Gastroesophageal sphincter (tissue), 4 donors: Measurements from ENCODE around the gene RECQL5. TPM values are rescaled to one million over a fixed set of nuclear protein-coding genes. Genes with fewer than 3 reads are reported as not detected.

ENCODE experiments used
- ATAC-seq: fragments of 150-250 bp; one replicate; pipeline ENCODE4 v1.9.1; 2016; ENCODE audit warnings: mild to moderate bottlenecking, moderate library complexity
- H3K27ac ChIP-seq, 4 donors: fragments of 200-600 bp; sonication (generic) in 3 of 4; 1 replicate in 3 of 4; 2 replicates in 1 of 4; pipeline ENCODE4 v1.5.1; 2016 to 2019
- H3K27me3 ChIP-seq: fragments of 200-600 bp; sonication (generic); one replicate; pipeline ENCODE4 v1.5.1; 2019
- H3K36me3 ChIP-seq, 2 donors: fragments of 200-600 bp; sonication (generic); one replicate each; pipeline ENCODE4 v1.5.1; 2019; ENCODE audit warnings: control low read depth in 1 of 2
- H3K4me1 ChIP-seq, 3 donors: fragments of 200-600 bp; sonication (generic); 1 replicate in 2 of 3; 2 replicates in 1 of 3; pipeline ENCODE4 v1.5.1; 2016 to 2019; ENCODE audit warnings: control low read depth in 2 of 3
- H3K4me3 ChIP-seq, 2 donors: fragments of 200-600 bp; sonication (generic); one replicate each; pipeline ENCODE4 v1.5.1; 2019; ENCODE audit warnings: mild to moderate bottlenecking in 1 of 2, moderate library complexity in 1 of 2
- H3K9me3 ChIP-seq, 3 donors: fragments of 200-600 bp; sonication (generic); one replicate each; pipeline ENCODE4 v1.5.1; 2017 to 2019; ENCODE audit warnings: control low read depth in 2 of 3
- EP300 ChIP-seq: sonication (generic); formaldehyde crosslinking; IDR thresholded peaks from one replicate; pipeline ENCODE4 v1.6.1; 2017; ENCODE audit warnings: antibody characterized with exemption, mild to moderate bottlenecking
- POLR2A ChIP-seq, 2 donors: fragments of 450-650 bp; IDR thresholded peaks; one replicate each; pipeline ENCODE4 v1.6.1; 2017; ENCODE audit warnings: antibody characterized with exemption in 2 of 2, mild to moderate bottlenecking in 2 of 2, moderate library complexity in 1 of 2
- POLR2AphosphoS5 ChIP-seq: sonication (generic); formaldehyde crosslinking; IDR thresholded peaks from one replicate; pipeline ENCODE4 v1.6.1; 2017; ENCODE audit warnings: antibody characterized with exemption
- WGBS, 2 donors: methylation state at CpG; one replicate each; pipeline ENCODE4 v1.1.5; 2018; ENCODE audit warnings: low coverage in 1 of 2; 5-methylcytosine and 5-hydroxymethylcytosine counted together
- total RNA-seq, 4 donors: library from RNA; depleted of rRNA; stranded (reverse); fragments of >200 nt; gene quantifications; one replicate each; pipeline ENCODE4 v1.1.0, GENCODE V29; 2016
- TF ChIP-seq, protein P1 (sequence below), 4 experiments: fragments of 200-600 bp in 2 of 4; fragments of 450-650 bp in 2 of 4; sonication (generic) in 1 of 4; IDR thresholded peaks; one replicate each; pipeline ENCODE4 v1.5.1; 2017 to 2019; ENCODE audit warnings: antibody characterized with exemption in 4 of 4, mild to moderate bottlenecking in 2 of 4, moderate library complexity in 2 of 4

Gene RECQL5
- total RNA-seq, 4 donors from 2014 or later: 6.4 to 15.1 (median 13.6) TPM

DNA sequence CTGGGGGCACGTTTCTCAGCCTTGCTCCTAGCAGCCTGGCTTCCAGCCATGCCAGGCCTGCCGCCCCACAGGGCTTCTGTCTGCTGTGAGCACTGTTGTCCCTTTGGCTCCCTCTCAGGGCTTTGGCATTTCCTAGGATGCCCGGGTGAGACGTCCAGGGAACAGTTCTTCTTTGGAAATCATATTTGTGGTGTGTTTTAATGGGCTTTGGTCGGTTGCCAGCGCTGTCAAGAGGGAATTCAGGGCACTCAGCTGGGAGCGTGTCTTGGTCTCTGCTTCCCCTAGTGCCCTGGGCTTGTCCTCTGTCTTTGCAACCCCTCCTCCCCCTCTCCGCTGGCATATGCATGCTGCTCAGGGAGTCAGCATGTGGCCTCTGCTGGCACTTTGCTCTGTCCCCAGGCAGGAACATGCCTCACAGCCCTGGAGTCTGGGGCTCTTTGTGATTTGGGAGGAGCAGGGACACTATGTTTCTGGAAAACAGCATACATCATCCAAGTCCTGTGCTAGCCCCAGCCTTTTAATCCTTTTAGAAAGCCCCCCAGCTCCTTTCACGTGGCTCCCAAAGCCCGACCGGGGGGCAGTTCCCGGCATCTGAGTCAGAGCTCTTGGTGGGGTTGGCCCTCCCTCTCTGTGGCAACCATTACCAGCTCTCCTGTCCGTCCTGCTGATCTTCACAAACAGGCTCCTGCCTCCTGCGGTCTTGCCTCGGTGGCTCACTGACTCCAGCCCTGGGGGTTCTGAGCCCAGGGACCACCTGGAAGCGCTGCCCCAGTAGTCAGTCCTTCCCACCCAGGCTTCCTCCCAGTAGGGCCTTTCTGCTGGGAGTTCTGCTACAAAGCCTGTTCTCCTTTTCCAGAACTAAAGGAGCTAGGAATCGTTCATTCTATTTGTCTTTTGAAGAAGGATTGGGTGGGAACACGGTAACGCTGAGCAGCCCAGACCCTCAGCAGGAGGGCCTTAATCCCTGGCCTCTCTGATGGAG is 26.8 kb upstream of the RECQL5 start:
- H3K27me3 ChIP-seq: no peaks in the 10 kb centered on the region
- peak; percentile 85 for TF ChIP-seq POLR2AphosphoS5
- TF ChIP-seq, protein P1, sequence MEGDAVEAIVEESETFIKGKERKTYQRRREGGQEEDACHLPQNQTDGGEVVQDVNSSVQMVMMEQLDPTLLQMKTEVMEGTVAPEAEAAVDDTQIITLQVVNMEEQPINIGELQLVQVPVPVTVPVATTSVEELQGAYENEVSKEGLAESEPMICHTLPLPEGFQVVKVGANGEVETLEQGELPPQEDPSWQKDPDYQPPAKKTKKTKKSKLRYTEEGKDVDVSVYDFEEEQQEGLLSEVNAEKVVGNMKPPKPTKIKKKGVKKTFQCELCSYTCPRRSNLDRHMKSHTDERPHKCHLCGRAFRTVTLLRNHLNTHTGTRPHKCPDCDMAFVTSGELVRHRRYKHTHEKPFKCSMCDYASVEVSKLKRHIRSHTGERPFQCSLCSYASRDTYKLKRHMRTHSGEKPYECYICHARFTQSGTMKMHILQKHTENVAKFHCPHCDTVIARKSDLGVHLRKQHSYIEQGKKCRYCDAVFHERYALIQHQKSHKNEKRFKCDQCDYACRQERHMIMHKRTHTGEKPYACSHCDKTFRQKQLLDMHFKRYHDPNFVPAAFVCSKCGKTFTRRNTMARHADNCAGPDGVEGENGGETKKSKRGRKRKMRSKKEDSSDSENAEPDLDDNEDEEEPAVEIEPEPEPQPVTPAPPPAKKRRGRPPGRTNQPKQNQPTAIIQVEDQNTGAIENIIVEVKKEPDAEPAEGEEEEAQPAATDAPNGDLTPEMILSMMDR (IDR thresholded peaks at IDR 0.05): peak in 3 of 4 experiments; percentile 5 to 31 (median 6)
- TF ChIP-seq EP300: peak; percentile 26
- TF ChIP-seq POLR2A (IDR thresholded peaks at IDR 0.05): no peak
- H3K27ac ChIP-seq: peak overlapping the region; percentile 72 to 86 (median 85)
- no peaks in the 10 kb centered on the region for H3K9me3 ChIP-seq
- WGBS, 2 donors: 32 to 40% methylated on average over 4 to 11 of the region's 19 CpGs
- H3K36me3 ChIP-seq: peaks cover 0 to 63% of the 10 kb centered on the region in 2 donors
- H3K4me3 ChIP-seq: no peak overlapping the region
- ATAC-seq: peak; percentile 91
- H3K4me1 ChIP-seq: peaks cover 0 to 78% (median 24%) of the 10 kb centered on the region in 3 donors

DNA sequence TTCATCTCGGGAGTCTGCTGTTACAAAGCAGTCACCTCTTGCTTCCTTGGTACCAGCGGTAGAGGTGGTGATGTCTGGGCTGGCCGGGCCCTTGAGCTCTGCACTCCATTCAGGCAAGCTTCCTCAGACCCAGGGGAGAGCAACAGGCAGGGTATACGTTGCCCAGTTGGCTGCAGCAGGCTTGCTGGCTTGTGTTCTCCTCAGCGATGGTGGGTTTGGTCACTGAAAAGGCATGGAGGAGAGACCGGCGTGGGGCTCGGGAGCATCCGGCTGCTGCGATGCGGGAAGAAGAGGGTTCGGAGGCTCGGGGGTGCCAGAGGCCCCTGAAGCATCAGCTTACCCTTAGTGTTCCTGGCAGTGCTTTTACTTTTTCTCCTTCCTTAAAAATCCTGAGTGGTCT is 26.0 kb upstream of the RECQL5 start:
- Histone ChIP-seq H3K4me3 (no peak overlapping the region), H3K9me3 (no peaks in the 10 kb centered on the region), H3K4me1 (peaks cover 0 to 83% (median 24%) of the 10 kb centered on the region in 3 donors), H3K27me3 (no peaks in the 10 kb centered on the region), H3K36me3 (peaks cover 0 to 59% of the 10 kb centered on the region in 2 donors), H3K27ac (peak overlapping the region; percentile 8 to 86 (median 85))
- TF ChIP-seq POLR2AphosphoS5 (no peak), POLR2A (IDR thresholded peaks at IDR 0.05) (no peak), EP300 (no peak)
- TF ChIP-seq, protein P1 (IDR thresholded peaks at IDR 0.05): no peak
- 20 to 83% methylated on average over 1 to 6 of the region's 13 CpGs for WGBS, 2 donors
- no peak for ATAC-seq

DNA sequence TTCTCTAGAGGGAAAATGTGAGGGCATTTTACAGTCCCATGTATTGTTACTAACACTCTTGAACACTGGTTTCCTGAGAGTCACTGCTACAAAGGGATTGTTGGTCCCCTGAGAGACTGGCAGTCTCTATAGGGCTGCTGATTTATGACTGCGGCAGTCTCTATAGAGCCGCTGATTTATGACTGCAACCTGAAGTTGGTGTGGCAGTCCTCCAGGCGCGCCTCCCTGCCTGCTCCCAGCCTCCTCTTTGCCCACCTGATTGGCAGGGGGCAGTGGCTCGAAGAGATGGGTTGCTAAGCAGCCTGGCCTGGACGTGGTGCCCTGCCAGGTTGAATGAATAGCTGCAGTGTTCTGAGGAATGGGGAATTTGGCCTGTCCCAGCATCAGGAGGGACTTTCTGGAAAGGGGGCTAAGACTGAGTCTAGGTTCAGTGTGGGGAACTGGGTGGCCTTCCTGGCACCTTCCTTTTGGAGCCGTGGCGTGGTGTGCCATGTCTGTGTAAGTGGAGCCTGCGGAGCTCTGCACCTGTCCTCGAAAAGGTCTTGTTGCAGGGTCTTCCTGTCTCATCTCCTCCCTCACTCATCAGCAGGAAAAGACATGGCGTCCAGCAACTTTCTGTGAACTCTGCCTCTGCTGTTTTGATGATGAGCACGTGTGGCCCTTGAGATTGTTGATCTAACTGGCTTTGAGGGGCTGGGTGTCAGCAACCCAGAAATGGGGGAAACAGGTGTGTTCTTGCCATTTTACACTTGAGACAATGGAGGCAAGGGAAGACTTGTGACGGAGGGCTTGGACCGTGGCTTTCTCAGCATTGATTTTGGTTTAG is 25.1 kb upstream of the RECQL5 start:
- H3K4me1 ChIP-seq: peaks cover 0 to 85% (median 24%) of the 10 kb centered on the region in 3 donors

DNA sequence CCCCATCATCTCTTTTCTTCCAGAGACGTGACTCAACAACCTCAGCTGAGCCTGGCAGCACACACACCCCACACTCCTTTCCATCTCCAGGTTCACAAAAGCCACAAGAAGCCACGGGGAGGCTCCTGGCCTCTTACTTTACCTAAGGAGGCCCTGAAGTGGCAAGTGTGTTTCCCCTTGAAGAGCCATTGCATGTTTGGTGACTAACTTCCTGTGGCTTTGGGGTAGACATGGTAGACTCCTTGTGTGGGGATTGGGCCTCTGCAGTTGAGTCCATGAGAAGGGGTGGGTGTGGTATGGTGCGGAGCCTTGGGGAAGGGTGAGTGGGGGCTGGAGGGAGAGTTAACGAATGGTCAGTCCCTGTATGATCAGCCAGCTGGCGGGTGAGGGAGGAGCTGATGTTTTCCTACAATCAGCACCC is 24.4 kb upstream of the RECQL5 start:
- 82 to 90% methylated on average over 4 of the region's 5 CpGs for WGBS, 2 donors
- ATAC-seq: no peak
- H3K27ac ChIP-seq: peak overlapping the region in 3 of 4 donors; percentile 85 to 86 (median 85)
- H3K27me3 ChIP-seq: no peaks in the 10 kb centered on the region
- H3K36me3 ChIP-seq: peaks cover 0 to 45% of the 10 kb centered on the region in 2 donors
- H3K4me3 ChIP-seq: no peak overlapping the region
- peaks cover 0 to 88% (median 24%) of the 10 kb centered on the region in 3 donors for H3K4me1 ChIP-seq
- TF ChIP-seq EP300: no peak
- no peak for TF ChIP-seq POLR2A (IDR thresholded peaks at IDR 0.05)
- TF ChIP-seq POLR2AphosphoS5: no peak
- TF ChIP-seq, protein P1 (IDR thresholded peaks at IDR 0.05): no peak
- H3K9me3 ChIP-seq: no peaks in the 10 kb centered on the region

More for the DNA sequence above, 25.1 kb upstream of the RECQL5 start:
- H3K4me3 ChIP-seq: no peak overlapping the region
- H3K27ac ChIP-seq: peak overlapping the region in 3 of 4 donors; percentile 85 to 86 (median 85)
- no peaks in the 10 kb centered on the region for H3K9me3 ChIP-seq
- ATAC-seq: no peak
- H3K36me3 ChIP-seq: peaks cover 0 to 49% of the 10 kb centered on the region in 2 donors
- no peaks in the 10 kb centered on the region for H3K27me3 ChIP-seq
- TF ChIP-seq, protein P1 (IDR thresholded peaks at IDR 0.05): no peak
- TF ChIP-seq POLR2A (IDR thresholded peaks at IDR 0.05): no peak
- TF ChIP-seq EP300: no peak
- 85 to 95% methylated on average over 2 to 4 of the region's 14 CpGs for WGBS, 2 donors
